ENCODE measurements around the gene ACSL6.

GRCh38 chr5:131994090-131994489, 17.4 kb downstream of the ACSL6 start:
- no peak for TF ChIP-seq POLR2AphosphoS5 (IDR thresholded peaks at IDR 0.05)
- no peak for TF ChIP-seq CTCF (IDR thresholded peaks at IDR 0.05)
- no peak for TF ChIP-seq POLR2A (IDR thresholded peaks at IDR 0.05)
- no peak for TF ChIP-seq EP300 (IDR thresholded peaks at IDR 0.05)
